ENCODE data around the gene RNF19B. TPM values are rescaled to one million over a fixed set of nuclear protein-coding genes. Genes with fewer than 3 reads are reported as not detected.

The RNF19B gene
- total RNA-seq, 1 experiment from 2014 or later, result 22.5 TPM

GRCh38 chr1:32991386-32991785, 26.8 kb upstream of the RNF19B start:
- peak overlapping the region; percentile 73 for H3K4me2 ChIP-seq (ENCODE audit: low read length)
- no peaks in the 10 kb centered on the region for H3K79me2 ChIP-seq (ENCODE audit: insufficient read depth, low read length)
- ChIA-PET CTCF (no interaction called here), POLR2A (interaction anchor here (1.1 to 3.1 kb wide), 2 partner anchors 26 to 89 kb away, joined by 3 to 11 read pairs; partner anchors contain the start of gene RNF19B), RAD21 (ENCODE audit: low non-redundant PET in 1 of 2, low total read pairs in 2 of 2, uncharacterized antibody in 2 of 2, unreplicated experiment in 2 of 2) (no interaction called here)
- H3K9me2 ChIP-seq (ENCODE audit: insufficient read depth), result no peaks in the 10 kb centered on the region
- TF ChIP-seq FOSL1 (IDR thresholded peaks at IDR 0.05; ENCODE audit: low read depth) (no peak), CTCF (IDR thresholded peaks at IDR 0.05 in 2 of 3, conservative IDR thresholded peaks at IDR 0.05 in 1 of 3; ENCODE audit: borderline replicate concordance in 1 of 3, insufficient read depth in 1 of 3, low read depth in 2 of 3, low read length in 2 of 3) (no peak)
- intact Hi-C loops (cut with micrococcal nuclease), result no loop called here
- H3K27ac ChIP-seq (ENCODE audit: low read depth, low read length), result peak overlapping the region; percentile 47
- ATAC-seq (no peak), DNase-seq (ENCODE audit: low read depth, low spot score) (no peak)
- no TSS peak for BruUV-seq (replicated peaks)
- H4K20me1 ChIP-seq (ENCODE audit: insufficient read depth), result no peaks in the 10 kb centered on the region
- H3K9me3 ChIP-seq (ENCODE audit: control insufficient read depth in 1 of 2, insufficient read depth in 1 of 2, low read depth in 1 of 2, low read length in 2 of 2), result no peaks in the 10 kb centered on the region
- no peaks in the 10 kb centered on the region for H3K27me3 ChIP-seq (ENCODE audit: insufficient read depth, low read length)
- H3K4me3 ChIP-seq (replicated peaks in 1 of 2; ENCODE audit: low read depth in 1 of 2, low read length in 2 of 2), result no peak overlapping the region
- H3K9ac ChIP-seq (ENCODE audit: low read length), result peak overlapping the region; percentile 21; the same call in 1 of the 2 replicates
- no peak overlapping the region for H2AFZ ChIP-seq (ENCODE audit: low read depth, low read length, poor library complexity, severe bottlenecking)
- H3K36me3 ChIP-seq (ENCODE audit: control insufficient read depth in 1 of 2, insufficient read depth in 2 of 2, low read length in 2 of 2), result no peaks in the 10 kb centered on the region
- peaks cover 51 to 59% of the 10 kb centered on the region in 2 experiments for H3K4me1 ChIP-seq (ENCODE audit: control insufficient read depth in 1 of 2, insufficient read depth in 2 of 2, low read length in 2 of 2)

GRCh38 chr1:32990887-32991286, 26.3 kb upstream of the RNF19B start:
- Histone ChIP-seq H3K4me1 (ENCODE audit: control insufficient read depth in 1 of 2, insufficient read depth in 2 of 2, low read length in 2 of 2) (peaks cover 51 to 59% of the 10 kb centered on the region in 2 experiments), H3K79me2 (ENCODE audit: insufficient read depth, low read length) (no peaks in the 10 kb centered on the region), H3K36me3 (ENCODE audit: control insufficient read depth in 1 of 2, insufficient read depth in 2 of 2, low read length in 2 of 2) (no peaks in the 10 kb centered on the region), H3K4me3 (replicated peaks in 1 of 2; ENCODE audit: low read depth in 1 of 2, low read length in 2 of 2) (no peak overlapping the region), H3K9ac (ENCODE audit: low read length) (no peak overlapping the region), H3K4me2 (ENCODE audit: low read length) (peak overlapping the region; percentile 73), H3K27ac (ENCODE audit: low read depth, low read length) (peak overlapping the region; percentile 47; the same call in 1 of the 2 replicates), H3K9me2 (ENCODE audit: insufficient read depth) (no peaks in the 10 kb centered on the region), H3K27me3 (ENCODE audit: insufficient read depth, low read length) (no peaks in the 10 kb centered on the region), H4K20me1 (ENCODE audit: insufficient read depth) (no peaks in the 10 kb centered on the region), H2AFZ (ENCODE audit: low read depth, low read length, poor library complexity, severe bottlenecking) (no peak overlapping the region), H3K9me3 (ENCODE audit: control insufficient read depth in 1 of 2, insufficient read depth in 1 of 2, low read depth in 1 of 2, low read length in 2 of 2) (no peaks in the 10 kb centered on the region)
- ChIA-PET CTCF (no interaction called here), POLR2A (interaction anchor here (0.7 to 1.1 kb wide), 2 partner anchors 32 to 90 kb away, joined by 3 read pairs; no protein-coding TSS in a partner anchor), RAD21 (ENCODE audit: low non-redundant PET in 1 of 2, low total read pairs in 2 of 2, uncharacterized antibody in 2 of 2, unreplicated experiment in 2 of 2) (no interaction called here)
- no peak for DNase-seq (ENCODE audit: low read depth, low spot score)
- 0 out of 2 replicates have a peak, but pooled peaks have one; percentile 9 for ATAC-seq
- BruUV-seq (replicated peaks), result no TSS peak
- TF ChIP-seq EGR1 (IDR thresholded peaks at IDR 0.05; ENCODE audit: low read depth), result peak; percentile 36; the same call in 1 of the 2 replicates
- TF ChIP-seq FOSL1 (IDR thresholded peaks at IDR 0.05; ENCODE audit: low read depth), result peak; percentile 33
- no peak for TF ChIP-seq CTCF (IDR thresholded peaks at IDR 0.05 in 2 of 3, conservative IDR thresholded peaks at IDR 0.05 in 1 of 3; ENCODE audit: borderline replicate concordance in 1 of 3, insufficient read depth in 1 of 3, low read depth in 2 of 3, low read length in 2 of 3)
- intact Hi-C loops (cut with micrococcal nuclease), result loop anchor here (1.0 kb wide), 1 partner anchor 64 kb away; no protein-coding TSS in a partner anchor

Data from HCT116 (cell line).